ENCODE measurements around the gene GNL3. TPM values are rescaled to one million over a fixed set of nuclear protein-coding genes. Genes with fewer than 3 reads are reported as not detected.

Gene GNL3
- total RNA-seq, 1 donor from 2014 or later, result 235 TPM

DNA sequence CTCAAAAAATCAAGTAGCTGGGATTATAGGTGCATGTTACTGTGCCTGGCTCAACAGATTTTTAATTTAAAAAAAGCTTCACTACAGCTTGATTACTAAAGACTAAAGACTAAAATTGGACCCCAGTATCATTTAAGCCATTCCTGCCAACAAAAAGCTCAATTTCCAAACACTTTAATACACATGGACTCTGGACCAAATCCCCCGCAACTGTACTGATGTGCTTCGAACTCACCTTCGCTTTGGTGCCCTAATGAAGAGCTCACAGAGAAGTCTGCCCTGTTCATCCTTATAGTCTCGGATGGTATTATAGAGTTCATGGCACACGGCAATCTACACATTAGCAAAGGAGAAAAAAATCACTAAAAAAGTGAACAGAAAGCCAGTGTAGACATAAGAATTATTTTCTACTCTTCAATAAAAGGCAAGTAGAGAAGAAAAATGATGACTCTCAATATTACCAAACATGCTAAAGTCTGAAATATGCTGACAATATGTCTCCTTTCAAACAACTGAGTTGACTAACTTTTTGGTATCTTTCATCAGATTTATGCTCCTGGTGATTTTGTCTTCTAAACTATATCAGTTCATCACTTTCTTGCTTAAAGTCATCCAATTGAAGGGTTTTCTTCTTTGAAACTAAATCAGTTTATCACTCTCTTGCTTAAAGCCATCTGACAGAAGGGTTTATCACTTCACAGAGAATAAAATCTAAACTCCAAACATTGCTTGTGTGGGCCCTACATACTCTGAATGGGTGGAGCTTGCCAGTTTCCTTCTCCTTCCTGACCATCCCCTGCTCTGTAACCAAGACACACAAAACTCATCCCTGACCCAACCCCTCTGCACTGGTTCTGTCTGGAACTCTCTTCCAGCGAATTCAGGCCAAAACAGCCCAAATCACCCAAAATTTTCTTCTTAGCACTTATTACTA is 7.3 kb upstream of the GNL3 start:
- H3K36me3 Mint-ChIP-seq (ENCODE audit: low read depth), result peaks cover 69% of the 10 kb centered on the region
- H3K4me1 Mint-ChIP-seq (ENCODE audit: low read depth), result peaks cover 43% of the 10 kb centered on the region
- no peak for DNase-seq (ENCODE audit: low spot score)

DNA sequence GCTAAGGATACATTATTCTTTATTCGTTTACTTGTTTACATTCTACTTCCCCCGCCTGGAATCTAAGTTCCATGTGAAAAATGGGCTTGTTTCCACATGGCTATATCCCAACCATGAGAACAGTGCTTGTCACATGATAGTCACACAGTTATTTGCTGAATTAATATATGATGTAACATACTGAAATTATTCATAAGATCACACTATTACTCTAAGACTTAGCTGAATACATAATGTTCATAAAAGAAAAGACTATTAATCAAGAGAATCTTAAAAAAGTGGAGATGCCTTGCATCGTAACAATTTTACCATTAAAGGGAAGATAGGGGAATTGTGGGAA is 6.7 kb upstream of the GNL3 start:
- H3K36me3 Mint-ChIP-seq (ENCODE audit: low read depth), result peaks cover 72% of the 10 kb centered on the region
- peaks cover 48% of the 10 kb centered on the region for H3K4me1 Mint-ChIP-seq (ENCODE audit: low read depth)
- H3K27ac Mint-ChIP-seq, result no peak overlapping the region
- DNase-seq (ENCODE audit: low spot score), result no peak
- no peaks in the 10 kb centered on the region for H3K9me3 Mint-ChIP-seq
- no peaks in the 10 kb centered on the region for H3K27me3 Mint-ChIP-seq (ENCODE audit: low read depth)
- H3K4me3 Mint-ChIP-seq (ENCODE audit: low read depth), result no peak overlapping the region
- intact Hi-C loops (cut with micrococcal nuclease), result no loop called here

More for the DNA sequence above, 7.3 kb upstream of the GNL3 start:
- Mint-ChIP-seq H3K4me3 (ENCODE audit: low read depth) (no peak overlapping the region), H3K9me3 (no peaks in the 10 kb centered on the region), H3K27ac (no peak overlapping the region), H3K27me3 (ENCODE audit: low read depth) (no peaks in the 10 kb centered on the region)
- intact Hi-C loops (cut with micrococcal nuclease), result no loop called here

DNA sequence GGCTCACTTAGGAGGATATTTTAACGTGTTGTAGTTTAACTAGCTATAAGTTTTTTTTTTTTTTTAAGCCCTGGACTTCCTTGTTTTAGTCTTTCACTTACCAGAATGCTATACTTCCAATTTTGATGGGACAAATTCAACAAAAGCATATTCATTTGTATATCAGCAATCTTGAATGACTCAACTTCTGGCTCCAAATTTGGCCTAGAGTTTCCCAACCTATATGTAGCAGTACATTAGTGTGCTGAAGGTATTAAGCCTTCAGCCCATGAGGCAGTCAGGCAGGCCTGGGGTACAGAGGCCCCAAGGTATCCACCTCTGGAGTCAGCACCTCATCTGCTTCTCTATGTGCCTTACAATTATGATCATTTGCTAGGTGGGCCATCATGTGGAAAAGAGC is 6.0 kb upstream of the GNL3 start:
- intact Hi-C loops (cut with micrococcal nuclease), result loop anchor here (10.0 kb wide), 4 partner anchors 225 to 705 kb away; partner anchors contain the start of genes ABHD14A, ABHD14B, DUSP7 and NISCH
- no peaks in the 10 kb centered on the region for H3K27me3 Mint-ChIP-seq (ENCODE audit: low read depth)
- DNase-seq (ENCODE audit: low spot score), result no peak
- H3K4me1 Mint-ChIP-seq (ENCODE audit: low read depth), result peaks cover 54% of the 10 kb centered on the region
- H3K36me3 Mint-ChIP-seq (ENCODE audit: low read depth), result peaks cover 77% of the 10 kb centered on the region
- H3K4me3 Mint-ChIP-seq (ENCODE audit: low read depth), result no peak overlapping the region
- H3K9me3 Mint-ChIP-seq, result no peaks in the 10 kb centered on the region
- peak overlapping the region; percentile 81 for H3K27ac Mint-ChIP-seq

DNA sequence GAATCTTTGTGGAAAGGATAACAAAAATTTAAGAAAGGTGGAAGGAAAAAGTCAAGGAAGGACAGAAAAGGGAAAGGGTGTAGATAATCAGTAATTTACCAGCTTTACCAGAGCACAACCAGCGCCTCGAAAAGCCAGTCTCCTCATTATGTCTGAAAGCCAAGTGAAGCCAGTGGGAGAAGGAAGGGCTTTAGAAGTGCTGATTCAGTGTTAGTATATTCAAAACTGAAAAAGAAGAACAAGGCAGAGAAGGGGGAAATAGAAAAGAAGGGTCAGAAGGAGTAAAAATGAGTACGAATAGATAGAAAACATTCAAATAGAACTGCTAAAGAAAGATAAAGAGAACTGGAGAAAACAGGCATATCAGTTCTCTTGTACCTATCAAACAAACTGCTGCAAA is 4.2 kb upstream of the GNL3 start:
- Mint-ChIP-seq H3K27ac (peak overlapping the region; percentile 86), H3K4me1 (ENCODE audit: low read depth) (peaks cover 51% of the 10 kb centered on the region), H3K27me3 (ENCODE audit: low read depth) (no peaks in the 10 kb centered on the region), H3K36me3 (ENCODE audit: low read depth) (peaks cover 75% of the 10 kb centered on the region), H3K4me3 (ENCODE audit: low read depth) (no peak overlapping the region), H3K9me3 (no peaks in the 10 kb centered on the region)
- intact Hi-C loops (cut with micrococcal nuclease), result loop anchor here (10.0 kb wide), 4 partner anchors 227 to 707 kb away; partner anchors contain the start of genes ABHD14A, ABHD14B, DUSP7 and NISCH
- no peak for DNase-seq (ENCODE audit: low spot score)

DNA sequence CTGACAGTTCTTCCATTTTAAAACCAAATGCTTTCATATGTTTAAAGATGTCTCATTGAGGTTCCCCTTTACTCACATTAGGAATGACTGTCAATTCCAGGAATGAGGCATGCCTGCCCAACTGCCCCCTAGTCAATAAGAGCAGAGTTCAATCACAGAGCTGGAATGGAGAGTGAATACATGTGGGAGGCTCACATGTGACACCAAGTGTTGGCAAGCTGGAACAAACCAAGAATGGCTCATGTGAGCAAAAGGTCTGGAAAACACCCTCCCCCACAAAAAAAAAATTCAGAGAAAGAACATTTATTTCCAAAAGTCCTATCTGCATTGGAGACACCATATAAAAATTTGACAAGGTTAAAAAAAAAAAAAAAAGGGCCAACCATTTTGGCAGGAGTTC is 3.8 kb upstream of the GNL3 start:
- H3K4me3 Mint-ChIP-seq (ENCODE audit: low read depth), result peak overlapping the region; percentile 26
- H3K27ac Mint-ChIP-seq, result peak overlapping the region; percentile 86
- H3K36me3 Mint-ChIP-seq (ENCODE audit: low read depth), result peaks cover 75% of the 10 kb centered on the region
- H3K9me3 Mint-ChIP-seq, result no peaks in the 10 kb centered on the region
- peaks cover 48% of the 10 kb centered on the region for H3K4me1 Mint-ChIP-seq (ENCODE audit: low read depth)
- no peak for DNase-seq (ENCODE audit: low spot score)
- no peaks in the 10 kb centered on the region for H3K27me3 Mint-ChIP-seq (ENCODE audit: low read depth)
- intact Hi-C loops (cut with micrococcal nuclease), result loop anchor here (1.0 to 10.0 kb wide), 5 partner anchors 11 to 707 kb away; partner anchors contain the start of genes ABHD14A, ABHD14B, DUSP7 and NISCH

DNA sequence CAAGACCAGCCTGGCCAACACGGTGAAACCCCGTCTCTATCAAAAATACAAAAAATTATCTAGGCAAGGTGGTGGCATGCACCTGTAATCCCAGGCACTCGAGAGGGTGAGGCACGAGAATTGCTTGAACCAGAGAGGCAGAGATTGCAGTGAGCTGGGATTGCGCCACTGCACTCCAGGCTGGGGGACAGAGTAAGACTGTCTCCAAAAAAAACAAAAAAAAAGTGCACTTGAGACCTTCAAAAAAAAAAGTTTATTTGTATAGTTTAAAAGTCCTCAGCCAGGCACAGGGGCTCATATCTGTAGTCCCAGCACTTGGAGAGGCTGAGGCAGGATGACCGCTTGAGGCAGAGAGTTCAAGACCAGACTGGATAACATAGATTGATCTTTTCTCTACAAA is 2.2 kb upstream of the GNL3 start:
- no peak for DNase-seq (ENCODE audit: low spot score)
- intact Hi-C loops (cut with micrococcal nuclease), result loop anchor here (10.0 kb wide), 4 partner anchors 229 to 709 kb away; partner anchors contain the start of genes ABHD14A, ABHD14B, DUSP7 and NISCH
- peak overlapping the region; percentile 72 for H3K27ac Mint-ChIP-seq
- H3K27me3 Mint-ChIP-seq (ENCODE audit: low read depth), result no peaks in the 10 kb centered on the region
- H3K4me3 Mint-ChIP-seq (ENCODE audit: low read depth), result peak overlapping the region; percentile 87
- no peaks in the 10 kb centered on the region for H3K9me3 Mint-ChIP-seq
- H3K36me3 Mint-ChIP-seq (ENCODE audit: low read depth), result peaks cover 82% of the 10 kb centered on the region
- H3K4me1 Mint-ChIP-seq (ENCODE audit: low read depth), result peaks cover 54% of the 10 kb centered on the region

DNA sequence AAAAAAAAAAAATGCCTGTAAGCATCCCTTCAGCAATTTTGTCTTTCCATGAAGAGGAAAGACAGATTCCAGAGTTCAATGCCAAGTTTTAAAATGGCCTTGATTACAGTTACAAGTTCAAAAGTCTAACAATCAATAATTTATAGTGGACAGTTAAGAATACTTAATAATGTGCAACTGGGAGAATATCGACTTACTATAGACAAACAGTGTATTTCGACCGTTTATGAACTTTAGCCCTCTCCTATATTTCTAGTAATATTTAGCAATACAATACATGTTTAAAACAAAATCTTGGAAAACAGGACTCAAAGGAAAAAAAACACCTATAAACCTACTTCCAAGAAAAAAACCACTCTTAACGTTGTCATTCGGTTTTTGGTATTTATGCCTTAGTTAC is 1.6 kb upstream of the GNL3 start:
- intact Hi-C loops (cut with micrococcal nuclease), result loop anchor here (10.0 kb wide), 4 partner anchors 229 to 709 kb away; partner anchors contain the start of genes ABHD14A, ABHD14B, DUSP7 and NISCH
- Mint-ChIP-seq H3K9me3 (no peaks in the 10 kb centered on the region), H3K27ac (peak overlapping the region; percentile 93), H3K36me3 (ENCODE audit: low read depth) (peaks cover 82% of the 10 kb centered on the region), H3K4me3 (ENCODE audit: low read depth) (peak overlapping the region; percentile 87), H3K4me1 (ENCODE audit: low read depth) (peaks cover 57% of the 10 kb centered on the region), H3K27me3 (ENCODE audit: low read depth) (no peaks in the 10 kb centered on the region)
- no peak for DNase-seq (ENCODE audit: low spot score)

DNA sequence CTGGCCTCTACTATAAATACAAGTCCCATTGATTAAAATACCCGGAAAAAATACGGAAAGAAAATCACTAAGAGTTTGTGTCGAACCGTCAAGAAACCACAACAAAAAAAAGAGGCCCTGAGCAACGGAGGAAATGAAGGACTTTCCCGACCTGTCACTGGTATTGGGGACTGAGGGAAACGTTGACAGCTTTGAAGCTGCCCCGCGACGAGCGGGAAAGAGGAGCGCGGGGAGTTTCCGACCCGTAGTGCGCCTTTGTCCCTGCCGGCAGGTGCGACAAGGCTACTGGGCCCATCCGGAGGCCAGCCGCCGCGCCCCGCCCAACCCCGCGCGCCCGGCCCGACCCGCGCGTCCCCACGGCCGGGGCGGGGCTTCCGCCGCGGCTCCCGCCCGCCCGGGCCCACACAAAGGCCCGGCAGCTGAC is 535 bp upstream of the GNL3 start:
- Mint-ChIP-seq H3K9me3 (no peaks in the 10 kb centered on the region), H3K36me3 (ENCODE audit: low read depth) (peaks cover 82% of the 10 kb centered on the region), H3K4me1 (ENCODE audit: low read depth) (peaks cover 50% of the 10 kb centered on the region), H3K4me3 (ENCODE audit: low read depth) (peak overlapping the region; percentile 87), H3K27me3 (ENCODE audit: low read depth) (no peaks in the 10 kb centered on the region), H3K27ac (peak overlapping the region; percentile 93)
- intact Hi-C loops (cut with micrococcal nuclease), result loop anchor here (5.0 to 10.0 kb wide), 5 partner anchors 148 to 710 kb away; partner anchors contain the start of genes ABHD14A, ABHD14B, DUSP7 and NISCH
- DNase-seq (ENCODE audit: low spot score), result peak; percentile 76

DNA sequence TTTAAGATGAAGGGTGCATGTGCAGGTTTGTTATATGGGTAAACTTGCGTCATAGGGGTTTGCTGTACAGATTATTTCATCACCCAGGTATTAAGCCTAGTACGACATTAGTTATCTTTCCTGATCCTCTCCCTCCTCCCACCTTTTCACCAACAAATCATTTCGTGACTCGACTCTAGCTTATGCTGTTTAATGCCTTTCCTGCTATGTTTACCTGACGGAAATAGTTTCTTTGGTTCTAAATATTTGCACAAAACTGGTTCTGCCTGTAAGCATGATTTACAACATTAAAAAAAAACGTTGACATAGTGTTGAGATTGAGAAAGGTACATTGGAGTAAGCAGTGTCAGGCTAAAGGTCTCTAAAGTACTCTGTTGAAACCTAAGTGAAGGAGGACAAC is 2.4 kb downstream of the GNL3 start:
- no peak for DNase-seq (ENCODE audit: low spot score)
- no peaks in the 10 kb centered on the region for H3K9me3 Mint-ChIP-seq
- H3K4me1 Mint-ChIP-seq (ENCODE audit: low read depth), result peaks cover 35% of the 10 kb centered on the region
- no peaks in the 10 kb centered on the region for H3K27me3 Mint-ChIP-seq (ENCODE audit: low read depth)
- H3K4me3 Mint-ChIP-seq (ENCODE audit: low read depth), result peak overlapping the region; percentile 47
- H3K27ac Mint-ChIP-seq, result peak overlapping the region; percentile 38
- H3K36me3 Mint-ChIP-seq (ENCODE audit: low read depth), result peaks cover 81% of the 10 kb centered on the region
- intact Hi-C loops (cut with micrococcal nuclease), result loop anchor here (5.0 to 10.0 kb wide), 5 partner anchors 151 to 713 kb away; partner anchors contain the start of genes ABHD14A, ABHD14B, DUSP7 and NISCH

DNA sequence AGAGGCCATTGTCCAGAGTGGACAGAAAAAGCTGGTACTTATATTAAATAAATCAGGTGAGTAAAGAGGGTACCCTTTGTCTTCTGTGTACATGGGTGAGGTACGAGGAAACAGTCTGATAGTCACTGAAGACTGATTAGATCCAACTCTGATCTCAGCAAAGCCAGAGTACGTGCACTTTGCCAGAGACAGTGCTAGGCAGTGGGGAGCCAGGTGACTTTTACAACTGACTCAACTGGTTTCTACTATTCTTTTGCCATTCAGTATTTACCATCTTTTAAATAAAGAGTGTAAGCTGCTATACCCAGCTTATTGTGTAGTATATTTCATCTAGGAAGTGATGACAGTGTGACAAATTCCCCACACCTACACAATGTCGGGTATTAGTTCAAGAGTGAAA is 3.3 kb downstream of the GNL3 start:
- Mint-ChIP-seq H3K9me3 (no peaks in the 10 kb centered on the region), H3K27me3 (ENCODE audit: low read depth) (no peaks in the 10 kb centered on the region), H3K36me3 (ENCODE audit: low read depth) (peaks cover 87% of the 10 kb centered on the region), H3K27ac (peak overlapping the region; percentile 46), H3K4me3 (ENCODE audit: low read depth) (no peak overlapping the region), H3K4me1 (ENCODE audit: low read depth) (peaks cover 36% of the 10 kb centered on the region)
- no peak for DNase-seq (ENCODE audit: low spot score)
- intact Hi-C loops (cut with micrococcal nuclease), result loop anchor here (5.0 to 10.0 kb wide), 5 partner anchors 152 to 714 kb away; partner anchors contain the start of genes ABHD14A, ABHD14B, DUSP7 and NISCH

DNA sequence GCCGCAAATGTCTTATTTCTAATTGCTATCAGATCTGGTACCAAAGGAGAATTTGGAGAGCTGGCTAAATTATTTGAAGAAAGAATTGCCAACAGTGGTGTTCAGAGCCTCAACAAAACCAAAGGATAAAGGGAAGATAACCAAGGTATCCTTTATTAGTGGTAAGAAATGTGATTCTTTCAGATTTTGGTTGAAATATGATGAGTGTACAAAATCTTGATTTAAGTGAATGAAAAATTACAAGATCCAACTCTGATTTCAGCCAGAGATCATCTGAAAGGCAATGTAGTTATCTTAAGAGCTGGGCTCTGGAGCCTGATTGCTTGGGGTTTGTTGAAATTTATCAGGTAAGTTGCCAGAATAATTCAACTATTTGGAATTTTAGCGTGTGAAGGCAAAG is 4.7 kb downstream of the GNL3 start:
- Mint-ChIP-seq H3K27ac (peak overlapping the region; percentile 46), H3K4me1 (ENCODE audit: low read depth) (peaks cover 31% of the 10 kb centered on the region), H3K36me3 (ENCODE audit: low read depth) (peaks cover 90% of the 10 kb centered on the region), H3K27me3 (ENCODE audit: low read depth) (no peaks in the 10 kb centered on the region), H3K9me3 (no peaks in the 10 kb centered on the region), H3K4me3 (ENCODE audit: low read depth) (no peak overlapping the region)
- DNase-seq (ENCODE audit: low spot score), result no peak
- intact Hi-C loops (cut with micrococcal nuclease), result no loop called here

DNA sequence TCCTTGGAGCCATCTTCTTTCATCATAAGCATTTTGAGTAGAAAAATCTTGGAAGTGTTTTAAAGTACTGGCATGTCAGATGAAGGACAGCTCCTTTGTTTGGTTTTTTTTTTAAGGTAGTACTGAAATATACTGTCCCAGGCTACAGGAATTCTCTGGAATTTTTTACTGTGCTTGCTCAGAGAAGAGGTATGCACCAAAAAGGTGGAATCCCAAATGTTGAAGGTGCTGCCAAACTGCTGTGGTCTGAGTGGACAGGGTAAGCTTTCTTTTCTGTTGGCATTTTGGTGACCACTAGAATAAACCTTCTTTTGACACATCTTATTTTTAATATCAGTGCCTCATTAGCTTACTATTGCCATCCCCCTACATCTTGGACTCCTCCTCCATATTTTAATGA is 7.2 kb downstream of the GNL3 start:
- intact Hi-C loops (cut with micrococcal nuclease), result no loop called here
- no peaks in the 10 kb centered on the region for H3K27me3 Mint-ChIP-seq (ENCODE audit: low read depth)
- peak overlapping the region; percentile 43 for H3K27ac Mint-ChIP-seq
- H3K9me3 Mint-ChIP-seq, result no peaks in the 10 kb centered on the region
- H3K4me3 Mint-ChIP-seq (ENCODE audit: low read depth), result no peak overlapping the region
- peaks cover 32% of the 10 kb centered on the region for H3K4me1 Mint-ChIP-seq (ENCODE audit: low read depth)
- DNase-seq (ENCODE audit: low spot score), result no peak
- H3K36me3 Mint-ChIP-seq (ENCODE audit: low read depth), result peaks cover 87% of the 10 kb centered on the region
